K562 (cell line): Measurements from ENCODE around the gene FOXO3. TPM values are rescaled to one million over a fixed set of nuclear protein-coding genes. Genes with fewer than 3 reads are reported as not detected.

Source experiments
- ARID1B ChIP-seq: fragments of 450-650 bp; IDR thresholded peaks from 2 replicates; pipeline ENCODE4 v1.6.1; 2016; ENCODE audit warnings: antibody characterized with exemption, mild to moderate bottlenecking, inconsistent platforms
- C11orf30 ChIP-seq: fragments of 450-650 bp; IDR thresholded peaks from 2 replicates; pipeline ENCODE4 v1.6.1; 2016; ENCODE audit warnings: low read depth, mild to moderate bottlenecking
- CREB1 ChIP-seq, 2 experiments: sonication (generic) in 1 of 2; formaldehyde crosslinking in 1 of 2; IDR thresholded peaks; 2 replicates each; pipeline versions ENCODE4 v1.6.1 to v1.8.0; 2012 to 2022; ENCODE audit warnings: inconsistent platforms in 1 of 2, mild to moderate bottlenecking in 1 of 2, missing genetic modification reagents in 1 of 2, moderate library complexity in 1 of 2
- DPF2 ChIP-seq: fragments of 450-650 bp; IDR thresholded peaks from 2 replicates; pipeline ENCODE4 v1.6.1; 2016
- EHMT2 ChIP-seq: fragments of 450-650 bp; IDR thresholded peaks from 2 replicates; pipeline ENCODE4 v1.6.1; 2018; ENCODE audit warnings: antibody characterized with exemption
- GMEB1 ChIP-seq: fragments of 250-450 bp; sonication (Bioruptor Pico); IDR thresholded peaks from 2 replicates; pipeline ENCODE4 v1.4.0; 2020; ENCODE audit warnings: mild to moderate bottlenecking
- HES1 ChIP-seq: fragments of 450-650 bp; IDR thresholded peaks from 2 replicates; pipeline ENCODE4 v1.6.1; 2016; ENCODE audit warnings: low read depth, mild to moderate bottlenecking, moderate library complexity
- HNRNPUL1 ChIP-seq: fragments of 200-400 bp; formaldehyde crosslinking; IDR thresholded peaks from 2 replicates; pipeline ENCODE4 v1.6.1; 2017; ENCODE audit warnings: low read length
- NR3C1 ChIP-seq: sonication (generic); formaldehyde crosslinking; IDR thresholded peaks from 2 replicates; pipeline ENCODE4 v1.8.1; 2022; ENCODE audit warnings: missing genetic modification reagents
- POLR2G ChIP-seq: fragments of 200-400 bp; formaldehyde crosslinking; IDR thresholded peaks from 2 replicates; pipeline ENCODE4 v1.6.1; 2017; ENCODE audit warnings: low read depth, mild to moderate bottlenecking, antibody characterized with exemption, low read length, moderate library complexity
- RBM22 ChIP-seq: fragments of 200-400 bp; formaldehyde crosslinking; IDR thresholded peaks from 2 replicates; pipeline ENCODE4 v1.6.1; 2018; ENCODE audit warnings: low read length, low read depth; ENCODE audit not compliant: poor library complexity, severe bottlenecking
- SNRNP70 ChIP-seq: fragments of 200-400 bp; formaldehyde crosslinking; optimal IDR thresholded peaks from 2 replicates; pipeline ENCODE3; 2017; ENCODE audit warnings: low read depth, low read length
- SRF ChIP-seq, 2 experiments: fragments of 250-450, 450-650 bp in 1 of 2; sonication (Bioruptor Pico) in 1 of 2; sonication (generic) in 1 of 2; formaldehyde crosslinking; IDR thresholded peaks; 2 replicates each; pipeline versions ENCODE4 v1.5.0 to v1.5.1; 2020 to 2022; ENCODE audit warnings: mild to moderate bottlenecking in 1 of 2, missing genetic modification reagents in 1 of 2
- STAT5B ChIP-seq: fragments of 250-450 bp; sonication (Bioruptor Pico); IDR thresholded peaks from 2 replicates; pipeline ENCODE4 v1.8.0; 2021; ENCODE audit warnings: mild to moderate bottlenecking, inconsistent platforms
- YY1 ChIP-seq, 3 experiments: IDR thresholded peaks; 2 replicates each; pipeline ENCODE4 v1.6.1; 2011; ENCODE audit warnings: low read length in 2 of 3, mild to moderate bottlenecking in 2 of 3, moderate library complexity in 2 of 3, borderline replicate concordance in 1 of 3, control low read depth in 1 of 3, low read depth in 1 of 3; ENCODE audit not compliant: insufficient read depth in 3 of 3, insufficient replicate concordance in 2 of 3, control insufficient read depth in 1 of 3, insufficient read length in 1 of 3; ENCODE audit errors: extremely low read depth in 1 of 3
- polyA plus RNA-seq, 8 experiments: library from polyadenylated mRNA; depleted of rRNA in 4 of 8; stranded (reverse) in 5 of 8; unstranded in 3 of 8; fragments of >200 nt; fragmentation: Nextera tagmentation in 2 of 8; fragmentation: Illumina TruSeq in 1 of 8; extraction: Ambion mirVana in 2 of 8; extraction: Trizol in 1 of 8; gene quantifications; 2 replicates each; pipeline versions ENCODE4 v1.2.1 to v1.2.3, GENCODE V29; 2011 to 2014; ENCODE audit warnings: inconsistent platforms in 1 of 8, missing spikeins in 1 of 8
- total RNA-seq, 7 experiments: library from RNA; depleted of rRNA in 6 of 7; stranded (reverse); fragments of >200 nt in 6 of 7; fragmentation: Illumina TruSeq in 2 of 7; extraction: Trizol in 2 of 7; gene quantifications; 2 replicates each; pipeline versions ENCODE4 v1.2.1 to v1.2.3, GENCODE V29; 2011 to 2021; ENCODE audit warnings: low replicate concordance in 1 of 7
- TF ChIP-seq, protein P1 (sequence below), 2 experiments: fragments of 450-650 bp; formaldehyde crosslinking in 1 of 2; IDR thresholded peaks; 2 replicates each; pipeline versions ENCODE4 v1.4.0 to v1.6.1; 2014 to 2020; ENCODE audit warnings: mild to moderate bottlenecking in 2 of 2, borderline replicate concordance in 1 of 2, low read depth in 1 of 2

Gene FOXO3
- total and polyA plus RNA-seq, 9 of the 15 experiments (the other 6 are each of a cell fraction or from before 2014, with no cell fraction given), result 3.0 to 14.6 (median 6.0) TPM

- TF ChIP-seq SRF (CRISPR knock-in tag; IDR thresholded peaks at IDR 0.05) (no peak), RBM22 (no peak), POLR2G (no peak), SNRNP70 (no peak), DPF2 (peak; percentile 83; the same call in 1 of the 2 replicates), HNRNPUL1 (no peak), ARID1B (peak; percentile 93), STAT5B (CRISPR knock-in tag) (no peak), C11orf30 (no peak), GMEB1 (peak; percentile 9; the same call in 1 of the 2 replicates), EHMT2 (no peak), YY1 (IDR thresholded peaks at IDR 0.05; ENCODE audit: borderline replicate concordance in 1 of 3, control insufficient read depth in 1 of 3, extremely low read depth in 1 of 3, insufficient read depth in 3 of 3, insufficient read length in 1 of 3, insufficient replicate concordance in 2 of 3, low read depth in 1 of 3, low read length in 2 of 3) (no peak), NR3C1 (CRISPR knock-in tag) (no peak), HES1 (peak; percentile 59), CREB1 (IDR thresholded peaks at IDR 0.05) (peak; percentile 42; the same call in 1 of the 2 replicates), CREB1 (CRISPR knock-in tag; IDR thresholded peaks at IDR 0.05) (no peak)
- TF ChIP-seq, protein P1, sequence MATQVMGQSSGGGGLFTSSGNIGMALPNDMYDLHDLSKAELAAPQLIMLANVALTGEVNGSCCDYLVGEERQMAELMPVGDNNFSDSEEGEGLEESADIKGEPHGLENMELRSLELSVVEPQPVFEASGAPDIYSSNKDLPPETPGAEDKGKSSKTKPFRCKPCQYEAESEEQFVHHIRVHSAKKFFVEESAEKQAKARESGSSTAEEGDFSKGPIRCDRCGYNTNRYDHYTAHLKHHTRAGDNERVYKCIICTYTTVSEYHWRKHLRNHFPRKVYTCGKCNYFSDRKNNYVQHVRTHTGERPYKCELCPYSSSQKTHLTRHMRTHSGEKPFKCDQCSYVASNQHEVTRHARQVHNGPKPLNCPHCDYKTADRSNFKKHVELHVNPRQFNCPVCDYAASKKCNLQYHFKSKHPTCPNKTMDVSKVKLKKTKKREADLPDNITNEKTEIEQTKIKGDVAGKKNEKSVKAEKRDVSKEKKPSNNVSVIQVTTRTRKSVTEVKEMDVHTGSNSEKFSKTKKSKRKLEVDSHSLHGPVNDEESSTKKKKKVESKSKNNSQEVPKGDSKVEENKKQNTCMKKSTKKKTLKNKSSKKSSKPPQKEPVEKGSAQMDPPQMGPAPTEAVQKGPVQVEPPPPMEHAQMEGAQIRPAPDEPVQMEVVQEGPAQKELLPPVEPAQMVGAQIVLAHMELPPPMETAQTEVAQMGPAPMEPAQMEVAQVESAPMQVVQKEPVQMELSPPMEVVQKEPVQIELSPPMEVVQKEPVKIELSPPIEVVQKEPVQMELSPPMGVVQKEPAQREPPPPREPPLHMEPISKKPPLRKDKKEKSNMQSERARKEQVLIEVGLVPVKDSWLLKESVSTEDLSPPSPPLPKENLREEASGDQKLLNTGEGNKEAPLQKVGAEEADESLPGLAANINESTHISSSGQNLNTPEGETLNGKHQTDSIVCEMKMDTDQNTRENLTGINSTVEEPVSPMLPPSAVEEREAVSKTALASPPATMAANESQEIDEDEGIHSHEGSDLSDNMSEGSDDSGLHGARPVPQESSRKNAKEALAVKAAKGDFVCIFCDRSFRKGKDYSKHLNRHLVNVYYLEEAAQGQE (IDR thresholded peaks at IDR 0.05; ENCODE audit: borderline replicate concordance), result 0 out of 2 replicates have a peak, but pooled peaks have one; percentile 5
- TF ChIP-seq, protein P1 (CRISPR knock-in tag; IDR thresholded peaks at IDR 0.05; ENCODE audit: low read depth), result no peak
These were observed 15.3 kb downstream of the FOXO3 start (continued) for GRCh38 chr6:108575905-108576494.
